NCI-H187 treated with DMSO at 0.1 percent for 48 hours (cell line): ENCODE data around the gene TGIF1.
"Not testable (repeated sequence)": the region's sequence is repeated elsewhere in the genome, so short reads cannot be mapped to it uniquely, and the experiment has no call there.

Experiments
- DNase-seq: peaks from one replicate; lab custom pipeline; 2025; lab: John Stamatoyannopoulos, UW

The TGIF1 gene

GRCh38 chr18:3450012-3450798 is at the start of gene TGIF1:
Gene TGIF1 (plus strand): TSS chr18:3450172. CDS start chr18:3450490, 318 bp downstream.
- peak; percentile 43 for DNase-seq

GRCh38 chr18:3400567-3401296 is 49.2 kb upstream of the TGIF1 start:
- DNase-seq, result no peak

GRCh38 chr18:3401669-3402620 is 48.0 kb upstream of the TGIF1 start:
- DNase-seq, result no peak

DNA sequence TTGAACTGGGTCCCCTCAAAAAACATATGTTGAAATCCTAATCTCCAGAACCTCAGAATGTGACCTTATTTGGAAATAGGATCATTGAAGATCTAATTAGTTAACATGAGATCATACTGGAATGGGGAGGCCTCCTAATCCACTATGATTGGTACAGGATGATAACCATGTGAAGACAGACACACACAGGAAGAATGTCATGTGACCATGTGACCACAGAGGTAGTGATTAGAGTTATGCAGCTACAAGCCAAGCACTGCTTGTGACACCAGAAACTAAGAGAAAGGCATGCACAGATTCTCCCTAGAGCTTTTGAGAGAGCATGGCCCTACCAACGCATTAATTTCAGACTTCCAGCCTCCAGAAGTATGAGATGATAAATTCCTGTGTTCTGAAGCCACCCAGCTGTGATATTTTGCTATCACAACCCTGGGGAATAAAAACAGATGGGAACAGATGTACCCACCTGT is 47.0 kb upstream of the TGIF1 start:
- DNase-seq, result no peak

DNA sequence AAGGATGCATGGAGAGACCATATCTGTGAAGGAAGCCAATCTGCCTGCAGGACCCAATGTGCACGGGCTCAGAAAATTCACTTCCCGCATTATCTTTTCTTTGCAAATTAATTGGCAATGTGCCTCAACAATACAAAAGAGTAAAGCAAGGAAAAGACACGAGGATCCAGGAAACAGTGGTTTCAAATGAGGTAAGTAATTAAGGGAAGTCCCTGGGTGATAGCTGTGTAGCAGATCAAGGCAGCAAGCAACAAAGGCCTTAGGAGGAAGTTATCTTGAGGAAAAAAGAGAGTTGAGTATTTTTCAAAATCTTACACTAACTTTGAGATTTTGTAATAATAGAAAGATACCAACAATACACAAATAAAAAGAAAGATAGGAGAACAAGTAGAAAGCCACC is 44.3 kb upstream of the TGIF1 start:
- DNase-seq, result no peak

DNA sequence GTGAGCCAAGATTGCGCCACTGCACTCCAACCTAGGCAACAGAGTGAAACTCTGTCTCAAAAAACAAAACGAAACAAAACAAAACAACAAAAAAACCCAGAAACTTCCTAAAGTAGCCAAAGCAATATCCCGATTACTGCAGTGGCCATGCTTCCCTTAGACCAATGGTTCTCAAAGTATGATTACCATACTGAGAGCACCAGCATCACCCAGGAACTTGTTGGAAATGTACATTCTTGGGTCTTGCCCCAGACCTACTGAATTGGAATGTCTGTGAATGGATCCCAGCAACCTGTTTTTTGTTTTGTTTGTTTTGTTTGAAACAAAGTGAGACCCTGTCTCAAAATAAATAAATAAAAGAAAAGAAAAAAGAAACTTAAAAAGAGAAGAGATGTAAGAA is 41.9 kb upstream of the TGIF1 start:
- DNase-seq, result no peak

DNA sequence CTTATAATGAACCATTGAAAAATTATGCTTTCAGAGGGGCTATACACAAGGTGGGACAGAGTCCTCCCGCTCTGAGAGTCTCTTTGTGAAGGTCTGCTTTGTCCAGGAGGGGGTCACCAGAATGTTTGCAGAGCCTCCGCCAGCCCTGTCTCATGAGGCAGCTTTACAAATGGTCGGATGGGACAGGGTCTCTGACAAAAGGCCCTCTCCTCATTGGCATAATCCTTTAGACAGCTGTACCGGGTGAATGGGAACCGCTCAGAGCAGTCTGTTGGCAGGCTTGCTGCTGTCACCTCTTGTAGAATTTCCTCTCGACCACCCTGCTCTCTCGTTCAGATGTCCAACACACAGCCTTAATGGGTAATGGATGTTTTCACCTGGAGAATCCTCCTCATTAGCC is 40.2 kb upstream of the TGIF1 start:
- DNase-seq, result no peak

GRCh38 chr18:3410273-3410672 is 39.7 kb upstream of the TGIF1 start:
- DNase-seq, result no peak

DNA sequence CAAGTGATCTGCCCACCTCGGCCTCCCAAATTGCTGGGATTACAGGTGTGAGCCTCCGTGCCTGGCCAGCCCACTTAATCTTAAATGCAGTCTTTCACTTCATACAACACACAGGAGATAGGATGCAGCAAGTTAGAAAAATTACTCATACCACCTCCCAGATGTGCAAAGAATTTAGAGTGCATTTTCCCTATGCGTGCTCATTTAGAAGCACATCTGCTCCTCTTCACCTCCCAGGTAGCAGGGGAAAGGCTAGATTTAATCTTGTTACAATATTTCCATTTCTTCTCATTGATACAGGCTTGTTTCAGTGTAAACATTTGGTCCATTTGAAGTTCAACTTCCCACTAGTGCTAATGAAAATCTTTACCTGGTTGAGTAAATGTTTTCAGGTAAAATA is 39.1 kb upstream of the TGIF1 start:
- DNase-seq, result not testable (repeated sequence)

GRCh38 chr18:3411327-3411726 is 38.6 kb upstream of the TGIF1 start:
- no peak for DNase-seq

- no peak for DNase-seq
Observed at GRCh38 chr18:3411854-3412268, 38.1 kb upstream of the TGIF1 start.

GRCh38 chr18:3412528-3412927 is 37.4 kb upstream of the TGIF1 start:
- not testable (repeated sequence) for DNase-seq

DNA sequence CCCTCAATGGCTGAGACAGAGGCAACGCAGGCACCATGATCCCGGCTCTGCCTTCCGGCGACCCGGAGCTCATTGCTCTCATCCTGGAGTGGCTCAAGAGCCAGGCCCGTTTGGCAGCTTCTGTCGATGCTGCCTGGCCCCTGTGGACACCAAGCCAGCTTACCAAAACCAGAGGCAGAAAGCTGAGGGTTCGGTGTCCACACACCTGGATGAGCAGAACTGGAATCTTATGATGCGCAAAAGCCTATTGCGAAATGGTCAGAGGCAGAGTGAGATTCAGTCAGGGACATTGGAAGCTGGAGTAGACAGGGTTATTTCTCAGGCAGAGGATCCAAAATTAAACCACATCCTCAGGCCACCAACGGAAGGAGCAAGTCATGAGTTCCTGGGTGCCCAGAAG is 34.9 kb upstream of the TGIF1 start:
- DNase-seq, result no peak

- DNase-seq, result no peak
Observed at GRCh38 chr18:3418083-3418482, 31.9 kb upstream of the TGIF1 start.

DNA sequence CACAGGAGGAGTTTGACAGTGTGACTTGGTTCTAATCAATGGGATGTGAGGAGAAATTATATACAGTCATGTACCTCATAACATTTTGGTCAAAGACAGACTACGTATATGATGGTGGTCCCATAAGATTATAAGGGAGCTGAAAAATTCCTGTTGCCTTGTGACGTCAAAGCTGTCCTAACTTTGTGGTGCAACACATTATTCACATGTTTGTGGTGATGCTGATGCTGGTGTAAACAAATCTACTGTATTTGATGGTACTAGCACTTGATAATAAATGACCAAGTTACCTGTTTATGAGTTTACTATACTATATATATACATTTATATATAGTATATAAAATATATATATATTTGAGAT is 29.1 kb upstream of the TGIF1 start:
- no peak for DNase-seq

DNA sequence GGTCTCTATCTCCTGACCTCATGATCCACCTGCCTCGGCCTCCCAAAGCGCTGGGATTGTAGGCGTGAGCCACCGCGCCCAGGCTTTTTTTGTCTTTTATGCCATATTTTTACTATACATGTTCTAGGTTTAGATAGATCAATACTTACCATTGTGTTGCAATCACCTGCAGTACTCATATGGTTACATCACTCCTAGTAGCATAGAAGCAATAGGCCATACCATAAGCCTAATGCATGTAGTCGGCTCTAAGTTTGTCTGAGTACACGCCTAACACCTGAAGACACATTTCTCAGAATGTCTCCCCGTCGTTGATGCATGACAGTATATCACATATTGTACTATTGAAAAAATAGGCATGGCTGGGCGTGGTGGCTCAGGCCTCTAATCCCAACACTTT is 27.1 kb upstream of the TGIF1 start:
- DNase-seq, result no peak

DNA sequence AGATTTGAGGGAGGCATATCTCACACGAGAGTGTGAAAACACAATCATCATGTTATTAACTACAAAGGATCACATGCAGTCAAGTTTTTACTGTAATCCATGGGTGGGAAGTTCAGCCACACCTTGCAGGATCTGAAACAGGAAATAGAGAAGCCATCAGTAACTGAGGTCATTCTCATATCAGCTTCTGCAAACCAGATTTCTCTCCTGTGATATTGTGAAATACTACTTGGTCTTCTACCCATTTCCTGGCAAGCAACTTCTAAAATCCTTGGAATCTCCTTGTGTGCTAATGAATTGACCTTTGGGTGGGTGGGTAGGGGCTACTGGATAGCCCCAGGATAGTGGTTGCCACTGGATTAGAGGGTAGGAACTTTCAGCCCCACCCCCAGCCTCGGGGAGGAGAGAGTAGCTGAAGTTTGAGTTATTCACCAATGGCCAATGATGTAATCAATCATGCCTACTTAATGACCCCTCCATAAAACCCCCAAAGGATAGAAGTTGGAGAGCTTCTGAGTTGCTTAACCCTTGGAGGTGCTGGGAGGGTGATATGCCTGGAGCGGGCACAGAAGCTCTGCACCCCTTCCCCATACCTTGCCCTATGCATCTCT is 25.6 kb upstream of the TGIF1 start:
- DNase-seq, result no peak

DNA sequence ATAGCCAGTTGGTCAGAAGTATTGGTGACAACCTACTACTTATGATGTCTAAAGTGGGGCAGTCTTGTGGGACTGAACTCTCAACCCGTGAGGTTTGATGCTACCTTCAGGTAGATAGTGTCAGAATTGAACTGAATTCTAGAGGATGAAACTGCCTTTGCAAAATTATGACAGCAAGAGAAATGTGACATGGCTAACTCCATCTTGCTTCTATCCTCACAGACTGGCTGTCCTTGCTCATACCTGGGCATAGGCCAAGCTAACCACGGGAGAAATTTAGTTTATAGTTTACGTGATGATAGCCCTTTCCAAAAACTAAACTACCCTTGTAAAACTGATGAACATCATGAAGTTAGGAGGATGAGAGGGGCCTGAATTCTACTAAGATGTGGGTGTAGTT is 24.9 kb upstream of the TGIF1 start:
- no peak for DNase-seq

DNA sequence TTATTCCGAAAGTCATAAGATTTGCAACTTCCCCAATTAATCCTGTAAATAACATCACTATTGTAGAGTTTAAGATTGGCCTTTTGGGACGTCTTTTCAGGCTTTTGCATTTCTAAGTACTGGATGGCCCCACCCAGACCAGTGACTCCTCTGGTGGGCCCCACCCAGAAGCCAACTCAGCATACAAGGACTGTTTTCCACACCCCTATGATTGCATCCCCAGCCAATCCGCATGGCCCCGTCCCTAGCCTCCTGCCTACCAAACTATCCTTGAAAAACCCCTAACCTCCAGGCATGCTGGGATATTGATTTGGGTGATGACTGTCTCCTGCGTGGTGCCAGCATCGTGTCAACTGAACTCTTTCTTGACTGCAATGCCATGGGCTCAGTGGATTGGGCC is 24.5 kb upstream of the TGIF1 start:
- no peak for DNase-seq

GRCh38 chr18:3426074-3426473 is 23.9 kb upstream of the TGIF1 start:
- no peak for DNase-seq

DNA sequence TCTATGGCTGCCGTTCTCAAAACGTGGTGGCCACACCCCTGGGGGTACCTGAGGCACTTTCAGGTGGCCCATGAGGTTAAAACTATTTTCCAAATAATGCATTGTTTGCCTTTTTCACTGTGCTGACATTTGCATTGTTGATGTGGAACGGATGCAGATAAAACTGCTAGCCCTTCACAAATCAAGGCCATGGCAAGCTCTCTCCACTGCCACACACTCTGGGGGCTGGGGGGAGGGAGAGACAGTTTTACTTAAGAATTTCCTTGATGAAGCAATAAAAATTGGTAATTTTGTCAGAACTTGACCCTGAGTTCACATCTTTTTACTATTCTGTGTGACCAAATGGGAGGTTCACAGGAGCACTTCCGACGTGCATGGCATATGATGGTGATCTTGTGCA is 22.0 kb upstream of the TGIF1 start:
- DNase-seq, result no peak

- no peak for DNase-seq
Observed at GRCh38 chr18:3429121-3429520, 20.9 kb upstream of the TGIF1 start.
